Natural killer cell (primary cell): ENCODE results near the gene NUP98. TPM values are rescaled to one million over a fixed set of nuclear protein-coding genes. Genes with fewer than 3 reads are reported as not detected.
A peak's percentile ranks its signal among the peaks of the same experiment; 100 is the strongest.

ENCODE experiments used
- ATAC-seq, 3 donors: fragments of 150-1000 bp in 2 of 3; fragments of 200-7000 bp in 1 of 3; cut with Tn5 transposase; 1 replicate in 1 of 3; 2 replicates in 2 of 3; pipeline ENCODE4 v1.10.0; 2021; ENCODE audit warnings: mild to moderate bottlenecking in 2 of 3, moderate library complexity in 2 of 3
- DNase-seq, 2 donors: peaks; one replicate each; pipeline versions ENCODE4 v3.0.0 to v3.0.0-alpha.2; 2013 to 2021; ENCODE audit warnings: mixed read lengths in 1 of 2
- H3K27ac ChIP-seq: one replicate; pipeline ENCODE4 v1.5.1; 2013; ENCODE audit warnings: mild to moderate bottlenecking, low read length
- H3K27me3 ChIP-seq: one replicate; pipeline ENCODE4 v1.6.1; 2013; ENCODE audit warnings: low read length; ENCODE audit not compliant: control insufficient read depth, insufficient read depth
- H3K36me3 ChIP-seq: one replicate; pipeline ENCODE4 v1.6.1; 2013; ENCODE audit warnings: low read length; ENCODE audit not compliant: control insufficient read depth, insufficient read depth
- H3K4me1 ChIP-seq: one replicate; pipeline ENCODE4 v1.6.1; 2013; ENCODE audit warnings: low read length; ENCODE audit not compliant: control insufficient read depth, insufficient read depth
- H3K4me3 ChIP-seq: one replicate; pipeline ENCODE4 v1.5.1; 2013; ENCODE audit warnings: low read length
- H3K9me3 ChIP-seq: one replicate; pipeline ENCODE4 v1.6.1; 2013; ENCODE audit warnings: low read length; ENCODE audit not compliant: control insufficient read depth, insufficient read depth
- H3K27ac Mint-ChIP-seq, 2 donors: one replicate each; pipeline ENCODE4 v1.8.0; 2022; ENCODE audit warnings: mild to moderate bottlenecking in 2 of 2, mixed read lengths in 2 of 2, moderate library complexity in 1 of 2
- H3K27me3 Mint-ChIP-seq, 2 donors: one replicate each; pipeline ENCODE4 v1.8.0; 2022; ENCODE audit warnings: low read depth in 2 of 2, mixed read lengths in 2 of 2
- H3K36me3 Mint-ChIP-seq: one replicate; pipeline ENCODE4 v1.8.0; 2022; ENCODE audit warnings: mixed read lengths
- H3K4me1 Mint-ChIP-seq, 2 donors: one replicate each; pipeline ENCODE4 v1.8.0; 2022; ENCODE audit warnings: mixed read lengths in 2 of 2
- H3K4me3 Mint-ChIP-seq: one replicate; pipeline ENCODE4 v1.8.0; 2022; ENCODE audit warnings: mild to moderate bottlenecking, moderate library complexity, mixed read lengths
- H3K9me3 Mint-ChIP-seq, 2 donors: one replicate each; pipeline ENCODE4 v1.8.0; 2022; ENCODE audit warnings: mixed read lengths in 2 of 2
- WGBS: methylation state at CpG from one replicate; pipeline ENCODE4 v1.1.7; 2013; ENCODE audit warnings: missing lambda C conversion rate; ENCODE audit not compliant: insufficient coverage; 5-methylcytosine and 5-hydroxymethylcytosine counted together
- intact Hi-C: fragments of 100-400 bp; cut with micrococcal nuclease; formaldehyde crosslinking; loops from one replicate; pipeline ENCODE4 v1.14.2; 2022
- total RNA-seq, 4 donors: library from RNA; stranded (reverse); fragments of 120-200 nt in 1 of 4; gene quantifications; one replicate each; pipeline versions ENCODE4 v1.2.3 to v1.2.4, GENCODE V29; 2013 to 2022
- TF ChIP-seq, protein P1 (sequence below): fragments of 200-600 bp; IDR thresholded peaks from one replicate; pipeline ENCODE4 v1.8.0; 2022; ENCODE audit warnings: antibody characterized with exemption

Gene NUP98
- total RNA-seq, 3 donors from 2014 or later (not counting 1 experiment from before 2014, with no cell fraction given) = 88.5 to 103 (median 92.8) TPM

DNA sequence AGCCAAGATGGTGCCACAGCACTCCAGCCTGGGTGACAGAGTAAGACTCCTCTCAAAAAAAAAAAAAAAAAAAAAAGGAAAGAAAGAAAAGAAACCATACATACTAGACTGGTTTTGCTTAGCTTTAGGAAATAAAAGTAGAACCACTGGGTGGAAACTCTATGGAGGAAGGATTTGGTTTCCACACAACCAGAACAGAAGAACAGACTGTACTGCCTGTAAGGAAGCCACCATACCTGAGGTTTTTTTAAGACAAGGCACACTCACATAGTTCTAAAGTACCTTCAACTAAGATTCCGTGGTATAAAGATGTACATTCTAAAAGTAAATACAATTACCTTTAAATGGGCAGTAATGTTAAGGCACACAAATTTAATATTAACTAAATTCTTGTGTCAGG lies 58.6 kb downstream of the NUP98 start:
- Mint-ChIP-seq H3K4me3 (no peak overlapping the region), H3K27me3 (no peaks in the 10 kb centered on the region), H3K4me1 (no peaks in the 10 kb centered on the region), H3K9me3 (no peaks in the 10 kb centered on the region), H3K36me3 (peaks cover 14% of the 10 kb centered on the region), H3K27ac (no peak overlapping the region)
- TF ChIP-seq, protein P1, sequence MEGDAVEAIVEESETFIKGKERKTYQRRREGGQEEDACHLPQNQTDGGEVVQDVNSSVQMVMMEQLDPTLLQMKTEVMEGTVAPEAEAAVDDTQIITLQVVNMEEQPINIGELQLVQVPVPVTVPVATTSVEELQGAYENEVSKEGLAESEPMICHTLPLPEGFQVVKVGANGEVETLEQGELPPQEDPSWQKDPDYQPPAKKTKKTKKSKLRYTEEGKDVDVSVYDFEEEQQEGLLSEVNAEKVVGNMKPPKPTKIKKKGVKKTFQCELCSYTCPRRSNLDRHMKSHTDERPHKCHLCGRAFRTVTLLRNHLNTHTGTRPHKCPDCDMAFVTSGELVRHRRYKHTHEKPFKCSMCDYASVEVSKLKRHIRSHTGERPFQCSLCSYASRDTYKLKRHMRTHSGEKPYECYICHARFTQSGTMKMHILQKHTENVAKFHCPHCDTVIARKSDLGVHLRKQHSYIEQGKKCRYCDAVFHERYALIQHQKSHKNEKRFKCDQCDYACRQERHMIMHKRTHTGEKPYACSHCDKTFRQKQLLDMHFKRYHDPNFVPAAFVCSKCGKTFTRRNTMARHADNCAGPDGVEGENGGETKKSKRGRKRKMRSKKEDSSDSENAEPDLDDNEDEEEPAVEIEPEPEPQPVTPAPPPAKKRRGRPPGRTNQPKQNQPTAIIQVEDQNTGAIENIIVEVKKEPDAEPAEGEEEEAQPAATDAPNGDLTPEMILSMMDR = no peak
- DNase-seq (no peak), ATAC-seq (no peak)
- no peak overlapping the region for H3K27ac ChIP-seq
- H3K36me3 ChIP-seq = peaks cover 58% of the 10 kb centered on the region
- no peaks in the 10 kb centered on the region for H3K4me1 ChIP-seq
- no CpG with 5 or more reads among the region's 1 CpG for WGBS
- no peaks in the 10 kb centered on the region for H3K27me3 ChIP-seq
- no peaks in the 10 kb centered on the region for H3K9me3 ChIP-seq
- H3K4me3 ChIP-seq = no peak overlapping the region
- intact Hi-C loops = no loop called here

DNA sequence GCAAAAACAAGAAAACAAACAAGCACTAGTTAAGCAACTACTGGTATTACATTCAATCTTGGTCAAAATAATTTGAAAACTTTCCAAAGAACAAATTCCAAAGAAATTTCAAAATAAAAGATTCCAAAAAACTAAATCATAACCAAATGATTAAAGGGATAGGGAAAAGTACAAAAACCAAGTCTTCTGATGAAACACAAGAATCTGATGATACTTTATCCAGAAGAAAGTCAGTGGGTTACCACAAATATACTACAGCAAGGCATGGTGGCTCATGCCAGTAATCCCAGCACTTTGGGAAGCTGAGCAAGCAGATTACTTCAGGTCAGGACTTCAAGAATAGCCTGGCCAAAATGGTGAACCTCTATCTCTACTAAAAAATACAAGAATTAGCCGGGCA lies 59.1 kb downstream of the NUP98 start:
- Mint-ChIP-seq H3K4me3 (no peak overlapping the region), H3K4me1 (no peaks in the 10 kb centered on the region), H3K27me3 (no peaks in the 10 kb centered on the region), H3K36me3 (peaks cover 18% of the 10 kb centered on the region), H3K27ac (no peak overlapping the region), H3K9me3 (no peaks in the 10 kb centered on the region)
- H3K36me3 ChIP-seq = peaks cover 63% of the 10 kb centered on the region
- no peaks in the 10 kb centered on the region for H3K9me3 ChIP-seq
- H3K27ac ChIP-seq = no peak overlapping the region
- H3K4me1 ChIP-seq = no peaks in the 10 kb centered on the region
- H3K27me3 ChIP-seq = no peaks in the 10 kb centered on the region
- TF ChIP-seq, protein P1 = no peak
- ATAC-seq (no peak), DNase-seq (no peak)
- WGBS = 94% methylated on average over 1 of the region's 1 CpG
- intact Hi-C loops = no loop called here
- no peak overlapping the region for H3K4me3 ChIP-seq

DNA sequence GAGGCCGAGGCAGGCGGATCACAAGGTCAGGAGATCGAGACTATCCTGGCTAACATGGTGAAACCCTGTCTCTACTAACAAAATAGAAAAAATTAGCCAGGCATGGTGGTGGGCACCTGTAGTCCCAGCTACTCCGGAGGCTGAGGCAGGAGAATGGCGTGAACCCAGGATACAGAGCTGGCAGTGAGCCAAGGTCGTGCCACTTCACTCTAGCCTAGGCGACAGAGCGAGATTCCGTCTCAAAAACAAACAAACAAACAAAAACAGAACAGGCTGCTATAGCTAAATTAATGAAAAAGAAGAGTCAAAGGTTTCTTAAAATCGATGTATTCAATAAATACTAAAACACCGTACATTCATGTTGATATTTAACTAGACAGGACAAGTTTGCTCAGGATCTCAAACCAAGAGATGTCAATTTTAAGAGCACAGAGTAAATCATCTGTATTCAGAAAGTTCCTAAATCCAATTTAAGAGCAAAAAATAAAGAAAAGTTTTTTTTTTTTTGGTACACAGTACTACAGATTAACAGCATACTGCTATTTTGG lies 59.9 kb downstream of the NUP98 start:
- no peaks in the 10 kb centered on the region for H3K27me3 Mint-ChIP-seq
- TF ChIP-seq, protein P1 = no peak
- Histone ChIP-seq H3K36me3 (peaks cover 65% of the 10 kb centered on the region), H3K9me3 (no peaks in the 10 kb centered on the region), H3K4me1 (no peaks in the 10 kb centered on the region), H3K4me3 (no peak overlapping the region), H3K27ac (no peak overlapping the region), H3K27me3 (no peaks in the 10 kb centered on the region)
- no peak for DNase-seq
- WGBS = 99% methylated on average over 10 of the region's 11 CpGs
- H3K9me3 Mint-ChIP-seq = no peaks in the 10 kb centered on the region
- intact Hi-C loops = no loop called here
- ATAC-seq = no peak
- no peaks in the 10 kb centered on the region for H3K4me1 Mint-ChIP-seq
- H3K27ac Mint-ChIP-seq = peak overlapping the region in 1 of 2 donors; percentile 54
- H3K36me3 Mint-ChIP-seq = peaks cover 18% of the 10 kb centered on the region
- H3K4me3 Mint-ChIP-seq = no peak overlapping the region

DNA sequence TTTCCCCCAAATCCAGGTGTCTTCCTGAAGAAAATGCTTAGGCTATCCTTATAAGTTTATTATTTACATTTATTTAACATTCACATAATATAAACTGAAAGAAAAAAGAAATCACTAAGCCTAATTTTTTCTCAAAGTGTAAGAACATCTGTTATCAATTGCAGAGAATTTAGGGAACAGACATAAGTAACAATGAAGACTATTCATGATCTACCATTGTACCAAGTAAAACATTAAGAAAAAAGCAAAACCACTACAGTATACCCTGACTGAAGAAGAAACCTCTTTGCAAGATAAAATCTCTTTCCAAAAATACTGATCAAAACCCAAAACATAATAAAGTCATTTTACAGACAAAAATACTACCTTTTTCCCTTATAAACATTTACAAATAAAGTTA lies 60.5 kb downstream of the NUP98 start:
- ATAC-seq (no peak), DNase-seq (no peak)
- Mint-ChIP-seq H3K4me1 (no peaks in the 10 kb centered on the region), H3K9me3 (no peaks in the 10 kb centered on the region), H3K27me3 (no peaks in the 10 kb centered on the region), H3K4me3 (no peak overlapping the region), H3K36me3 (peaks cover 13% of the 10 kb centered on the region), H3K27ac (peak overlapping the region in 1 of 2 donors; percentile 54)
- no peaks in the 10 kb centered on the region for H3K4me1 ChIP-seq
- intact Hi-C loops = no loop called here
- peaks cover 67% of the 10 kb centered on the region for H3K36me3 ChIP-seq
- no peak overlapping the region for H3K27ac ChIP-seq
- no peaks in the 10 kb centered on the region for H3K9me3 ChIP-seq
- TF ChIP-seq, protein P1 = no peak
- no peak overlapping the region for H3K4me3 ChIP-seq
- H3K27me3 ChIP-seq = no peaks in the 10 kb centered on the region
